PC-9 (cell line): Measurements from ENCODE around the gene SNTG2.

Experiments
- EZH2 ChIP-seq: fragments of 200-600 bp; sonication (generic); IDR thresholded peaks from 2 replicates; pipeline ENCODE4 v1.8.0; 2017; ENCODE audit warnings: antibody characterized with exemption, low read depth
- TF ChIP-seq, protein P1 (sequence below): fragments of 200-600 bp; sonication (generic); conservative IDR thresholded peaks from 2 replicates; pipeline ENCODE4 v1.6.1; 2017; ENCODE audit warnings: mixed run types, antibody characterized with exemption, mild to moderate bottlenecking, moderate library complexity

DNA sequence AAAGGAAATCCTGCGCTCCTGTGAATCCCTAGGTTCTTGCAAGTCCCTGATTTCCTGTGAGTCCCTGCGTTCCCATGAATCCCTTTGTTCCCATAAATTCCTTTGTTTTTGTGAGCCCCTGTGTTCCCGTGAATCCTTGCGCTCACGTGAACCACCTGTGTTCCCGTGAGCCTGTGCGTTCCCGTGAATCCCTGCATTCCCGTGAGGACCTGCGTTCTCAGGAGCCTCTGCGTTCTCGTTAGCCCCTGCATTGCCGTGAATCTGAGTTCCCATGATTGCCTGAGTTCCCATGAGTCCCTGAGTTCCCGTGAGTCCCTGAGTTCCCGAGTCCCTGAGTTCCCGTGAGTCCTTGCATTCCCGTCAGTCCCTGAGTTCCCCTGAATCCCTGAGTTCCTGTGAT is 71.5 kb downstream of the SNTG2 start:
- TF ChIP-seq, protein P1, sequence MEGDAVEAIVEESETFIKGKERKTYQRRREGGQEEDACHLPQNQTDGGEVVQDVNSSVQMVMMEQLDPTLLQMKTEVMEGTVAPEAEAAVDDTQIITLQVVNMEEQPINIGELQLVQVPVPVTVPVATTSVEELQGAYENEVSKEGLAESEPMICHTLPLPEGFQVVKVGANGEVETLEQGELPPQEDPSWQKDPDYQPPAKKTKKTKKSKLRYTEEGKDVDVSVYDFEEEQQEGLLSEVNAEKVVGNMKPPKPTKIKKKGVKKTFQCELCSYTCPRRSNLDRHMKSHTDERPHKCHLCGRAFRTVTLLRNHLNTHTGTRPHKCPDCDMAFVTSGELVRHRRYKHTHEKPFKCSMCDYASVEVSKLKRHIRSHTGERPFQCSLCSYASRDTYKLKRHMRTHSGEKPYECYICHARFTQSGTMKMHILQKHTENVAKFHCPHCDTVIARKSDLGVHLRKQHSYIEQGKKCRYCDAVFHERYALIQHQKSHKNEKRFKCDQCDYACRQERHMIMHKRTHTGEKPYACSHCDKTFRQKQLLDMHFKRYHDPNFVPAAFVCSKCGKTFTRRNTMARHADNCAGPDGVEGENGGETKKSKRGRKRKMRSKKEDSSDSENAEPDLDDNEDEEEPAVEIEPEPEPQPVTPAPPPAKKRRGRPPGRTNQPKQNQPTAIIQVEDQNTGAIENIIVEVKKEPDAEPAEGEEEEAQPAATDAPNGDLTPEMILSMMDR, result no peak
- TF ChIP-seq EZH2, result no peak
